Stimulated activated CD8-positive, alpha-beta memory T cell treated with anti-CD3 and anti-CD28 coated beads, Interleukin-4, amount 100 ng/mL, for 4 hours (primary cell): ENCODE measurements around the gene PPIG.
"Not testable (repeated sequence)": the region's sequence is repeated elsewhere in the genome, so short reads cannot be mapped to it uniquely, and the experiment has no call there.

Experiments used
- DNase-seq, 2 donors: peaks; one replicate each; pipeline ENCODE4 v3.0.0-alpha.2; 2020; ENCODE audit warnings: low read depth in 2 of 2, low spot score in 1 of 2

Gene PPIG

DNA sequence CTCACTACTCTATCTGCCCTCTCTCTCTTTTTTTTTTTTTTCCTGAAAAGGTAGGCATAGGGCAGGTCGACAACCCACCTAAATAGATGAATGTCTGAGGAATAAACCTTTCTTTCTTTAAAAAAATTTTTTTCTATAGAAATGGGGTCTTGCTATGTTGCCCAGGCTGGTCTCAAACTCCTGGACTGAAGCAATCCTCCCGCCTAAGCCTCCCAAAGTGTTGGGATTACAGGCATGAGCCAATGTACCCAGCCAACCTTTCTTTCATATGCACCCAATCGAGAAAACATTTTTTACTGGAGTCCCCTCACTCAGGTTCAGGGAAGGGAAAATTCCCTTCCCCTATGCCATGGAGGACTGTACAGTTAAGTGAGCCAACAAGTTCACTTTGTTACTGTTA lies 79.1 kb downstream of the PPIG start:
- no peak for DNase-seq

DNA sequence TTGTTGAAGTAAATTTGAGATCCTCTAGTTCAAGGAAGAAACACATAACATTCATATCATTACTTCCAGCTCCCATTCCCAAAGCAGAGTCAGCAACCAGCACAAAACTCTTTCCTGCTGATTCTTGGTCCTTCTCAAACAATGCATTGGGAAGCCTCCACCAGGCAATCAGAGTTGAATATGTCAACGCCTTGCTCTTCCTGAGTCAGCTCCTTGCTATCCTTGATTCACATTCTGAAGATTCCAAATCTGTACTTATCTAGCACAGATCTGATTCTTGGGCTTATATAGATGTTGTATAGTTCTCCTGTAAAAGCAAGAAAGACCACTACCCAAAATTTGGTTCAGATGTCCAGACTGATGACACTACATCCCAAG lies 80.4 kb downstream of the PPIG start:
- no peak for DNase-seq

DNA sequence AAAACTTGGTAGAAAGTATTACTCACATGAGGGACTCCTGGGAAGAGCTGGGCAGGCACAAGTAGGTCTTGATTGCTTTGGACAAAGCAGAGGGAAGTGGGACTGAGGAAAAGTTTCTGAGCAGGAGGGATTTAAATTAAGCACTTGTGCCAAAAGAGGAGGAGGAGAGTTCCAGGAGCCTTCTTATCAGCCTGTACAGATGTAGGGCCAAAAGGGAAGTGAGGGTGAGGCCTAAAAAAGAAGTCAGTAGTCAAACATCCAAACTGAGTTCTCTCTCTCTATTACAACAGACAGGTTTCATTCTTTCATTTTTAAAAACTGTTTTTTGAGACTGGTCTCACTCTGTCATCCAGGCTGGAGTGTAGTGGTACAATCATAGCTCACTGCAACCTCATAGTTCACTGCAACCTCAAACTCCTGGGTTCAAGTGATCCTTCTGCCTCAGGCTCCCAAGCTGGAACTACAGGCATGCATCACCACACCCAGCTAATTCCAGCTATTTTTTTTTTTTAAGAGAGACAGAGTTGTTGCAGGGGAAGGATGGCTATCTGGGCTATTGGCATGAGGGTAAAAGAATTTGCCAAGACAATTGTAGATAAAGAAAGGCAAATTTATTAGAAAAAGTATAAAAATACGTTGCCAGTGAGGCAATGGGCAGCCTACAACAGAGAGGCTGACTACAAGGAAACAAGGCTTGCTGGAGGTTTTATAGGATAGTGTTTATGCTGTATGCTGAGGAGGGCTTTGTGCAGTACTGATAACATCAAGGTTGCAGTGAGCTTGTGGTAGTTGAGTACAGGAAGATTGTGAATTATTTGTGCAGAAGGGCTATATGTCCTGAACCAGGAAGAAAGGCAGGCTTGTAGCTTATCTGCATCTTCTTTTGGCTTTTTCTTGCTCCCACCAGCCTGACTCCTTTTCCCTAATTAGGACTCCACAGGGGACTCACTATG lies 81.1 kb downstream of the PPIG start:
- DNase-seq, result no peak

DNA sequence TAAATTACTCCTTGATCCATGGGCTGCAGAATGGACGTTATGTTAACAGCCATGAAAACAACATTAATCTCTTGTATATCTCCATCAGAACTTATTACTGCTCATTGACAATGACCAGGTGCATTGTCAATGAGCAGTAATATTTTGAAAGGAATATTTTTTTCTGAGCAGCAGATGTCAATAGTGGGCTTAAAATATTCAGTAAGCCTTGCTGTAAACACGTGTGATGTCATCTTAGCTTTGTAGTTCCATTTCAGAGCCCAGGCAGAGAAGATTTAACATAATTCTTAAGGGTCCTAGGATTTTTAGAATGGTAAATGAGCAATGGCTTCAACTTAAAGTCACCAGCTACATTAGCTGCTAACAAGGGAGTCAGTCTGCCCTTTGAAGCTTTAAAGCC lies 83.4 kb downstream of the PPIG start:
- DNase-seq, result no peak

DNA sequence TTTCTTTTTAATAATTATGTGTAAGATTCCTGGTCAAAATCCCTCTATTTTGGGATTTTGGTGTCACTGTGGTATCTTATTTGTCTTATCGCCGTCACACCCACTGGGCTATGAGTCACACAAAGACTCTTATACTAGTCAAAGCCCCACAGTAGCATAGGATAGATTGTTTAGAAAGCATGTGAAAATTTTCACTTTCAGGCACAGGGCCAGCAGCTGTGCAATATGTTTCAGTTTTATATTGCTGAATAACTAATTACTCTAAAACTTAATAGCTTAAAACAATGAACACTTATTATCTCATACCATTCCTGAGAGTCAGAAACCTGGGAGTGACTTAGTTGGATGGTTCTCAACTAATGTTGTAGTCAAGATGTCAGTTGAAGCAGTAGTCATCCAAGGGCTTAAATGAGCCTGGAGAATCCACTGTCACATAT lies 86.1 kb downstream of the PPIG start:
- DNase-seq, result no peak

DNA sequence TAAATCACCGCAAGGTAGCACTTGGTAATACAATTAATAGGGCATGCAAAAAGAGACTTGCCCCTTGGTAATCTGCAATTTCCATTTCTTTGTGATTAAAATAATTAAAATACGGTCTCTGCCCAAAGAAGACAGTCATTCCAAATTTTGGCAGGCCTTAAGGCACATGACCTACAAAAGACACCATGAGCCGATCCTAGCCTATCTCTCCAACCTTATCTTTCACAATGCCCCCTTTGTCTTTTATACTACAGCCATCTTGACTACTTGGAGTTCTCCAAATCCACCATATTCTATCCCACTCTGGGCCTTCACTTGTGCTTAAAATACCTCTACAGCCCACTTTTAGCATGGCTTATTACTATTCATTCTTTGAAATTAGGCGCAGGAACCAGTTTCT lies 86.8 kb downstream of the PPIG start:
- no peak for DNase-seq

DNA sequence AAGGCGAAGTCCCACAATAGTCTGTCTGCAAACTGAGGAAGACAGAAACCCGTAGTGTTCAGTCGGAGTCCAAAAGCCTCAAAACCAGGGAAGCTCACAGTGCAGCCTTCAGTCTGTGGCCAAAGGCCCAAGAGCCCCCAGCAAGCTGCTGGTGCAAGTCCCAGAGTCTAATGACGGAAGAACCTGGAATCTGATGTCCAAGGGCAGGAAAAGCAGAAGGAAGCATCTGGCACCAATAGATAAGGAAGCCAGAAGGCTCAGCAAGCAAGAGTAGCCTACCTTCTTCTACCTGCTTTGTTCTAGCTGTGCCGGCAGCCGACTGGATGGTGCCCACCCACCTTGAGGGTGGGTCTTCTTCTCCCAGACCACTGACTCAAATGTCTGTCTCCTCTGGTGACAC lies 88.3 kb downstream of the PPIG start:
- DNase-seq, result no peak

DNA sequence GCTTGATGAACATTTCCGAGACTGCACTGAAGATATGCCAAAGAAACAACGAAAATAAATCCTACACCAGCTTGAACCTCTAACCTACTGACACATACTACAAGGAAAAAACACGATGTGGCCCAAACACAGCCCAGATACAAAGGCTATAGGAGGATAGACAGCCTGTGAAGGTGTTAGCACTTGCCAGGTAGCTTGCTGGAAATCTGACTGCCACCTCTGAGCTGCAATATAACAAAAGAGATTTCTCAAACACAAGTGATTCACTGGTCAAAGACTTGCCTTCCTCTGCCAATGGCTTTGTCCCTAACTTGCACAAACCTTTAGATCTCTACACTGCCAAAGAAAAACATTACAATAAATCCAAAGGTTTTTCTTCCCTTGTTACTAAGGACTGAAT lies 89.0 kb downstream of the PPIG start:
- no peak for DNase-seq

DNA sequence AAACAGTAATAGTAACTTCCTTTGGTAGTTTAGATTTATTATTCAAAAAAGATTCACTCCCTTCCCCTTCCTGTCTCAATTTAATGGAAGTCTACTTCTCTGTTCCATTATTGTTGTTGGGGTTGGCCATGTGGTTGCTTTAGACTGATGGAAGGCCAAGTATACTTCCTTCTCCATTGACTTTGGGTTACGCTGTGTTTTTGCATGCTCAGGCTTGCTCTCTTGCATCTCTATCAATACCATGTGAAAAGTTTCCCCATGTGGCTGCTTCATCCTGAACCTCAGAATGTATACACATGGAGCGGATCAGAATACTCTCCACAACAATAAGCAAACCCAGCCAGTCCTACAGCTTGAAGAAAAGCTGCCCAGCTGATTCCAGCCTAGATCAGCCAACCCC lies 89.8 kb downstream of the PPIG start:
- no peak for DNase-seq

DNA sequence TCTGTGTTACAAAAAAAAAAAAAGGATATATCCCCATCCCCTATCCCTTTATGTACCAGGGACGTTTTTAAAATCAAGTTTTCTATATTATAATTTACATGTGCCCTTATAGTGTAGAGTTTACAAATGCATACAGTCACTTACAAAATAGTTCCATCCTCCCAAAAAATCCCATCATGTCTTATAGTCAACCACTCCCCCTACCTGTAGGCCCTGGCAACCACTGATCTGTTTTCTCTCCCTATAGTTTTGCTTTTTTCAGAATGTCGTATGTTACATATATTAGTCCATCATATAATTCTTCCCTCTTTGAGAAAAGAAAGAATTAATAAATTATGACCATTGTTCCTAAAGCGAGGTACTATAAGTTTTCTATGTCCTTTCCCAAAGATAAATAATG lies 92.2 kb downstream of the PPIG start:
- no peak for DNase-seq

DNA sequence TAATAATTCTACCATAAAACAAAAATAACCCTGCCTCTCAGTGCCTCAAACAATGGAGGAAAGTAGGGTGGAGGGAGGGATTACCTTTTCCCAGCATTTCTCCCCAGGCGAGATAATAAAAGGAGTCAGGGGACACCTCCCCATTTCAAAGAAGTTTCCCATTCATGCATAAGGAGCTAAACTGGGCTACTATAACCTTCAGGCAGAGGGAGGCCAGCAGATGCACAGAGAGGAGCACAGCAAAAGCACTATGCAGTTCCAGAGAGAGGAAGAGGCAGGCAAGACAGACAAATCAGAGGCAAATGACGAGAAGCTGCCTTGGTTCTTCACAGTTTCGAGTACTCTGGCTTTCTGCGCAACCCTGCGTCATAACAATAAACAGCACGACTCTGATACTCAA lies 92.7 kb downstream of the PPIG start:
- DNase-seq, result no peak

DNA sequence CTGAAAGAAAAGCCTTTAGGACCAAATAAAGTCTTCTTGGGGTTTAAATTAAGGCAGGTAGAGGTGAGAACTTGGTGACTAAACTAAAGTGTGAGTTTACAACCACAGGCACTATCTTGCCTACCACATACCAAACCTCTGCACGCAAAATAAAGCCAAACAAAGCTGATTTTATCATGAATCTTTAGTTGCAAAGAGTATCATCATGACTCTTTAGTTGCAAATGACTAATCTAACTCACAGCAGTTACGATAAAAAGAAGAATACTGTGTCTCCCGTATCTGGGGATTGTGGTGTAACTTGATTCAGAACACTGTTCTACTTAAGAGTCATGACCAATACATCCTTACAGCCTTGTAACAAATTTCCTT lies 98.9 kb downstream of the PPIG start:
- DNase-seq, result no peak

DNA sequence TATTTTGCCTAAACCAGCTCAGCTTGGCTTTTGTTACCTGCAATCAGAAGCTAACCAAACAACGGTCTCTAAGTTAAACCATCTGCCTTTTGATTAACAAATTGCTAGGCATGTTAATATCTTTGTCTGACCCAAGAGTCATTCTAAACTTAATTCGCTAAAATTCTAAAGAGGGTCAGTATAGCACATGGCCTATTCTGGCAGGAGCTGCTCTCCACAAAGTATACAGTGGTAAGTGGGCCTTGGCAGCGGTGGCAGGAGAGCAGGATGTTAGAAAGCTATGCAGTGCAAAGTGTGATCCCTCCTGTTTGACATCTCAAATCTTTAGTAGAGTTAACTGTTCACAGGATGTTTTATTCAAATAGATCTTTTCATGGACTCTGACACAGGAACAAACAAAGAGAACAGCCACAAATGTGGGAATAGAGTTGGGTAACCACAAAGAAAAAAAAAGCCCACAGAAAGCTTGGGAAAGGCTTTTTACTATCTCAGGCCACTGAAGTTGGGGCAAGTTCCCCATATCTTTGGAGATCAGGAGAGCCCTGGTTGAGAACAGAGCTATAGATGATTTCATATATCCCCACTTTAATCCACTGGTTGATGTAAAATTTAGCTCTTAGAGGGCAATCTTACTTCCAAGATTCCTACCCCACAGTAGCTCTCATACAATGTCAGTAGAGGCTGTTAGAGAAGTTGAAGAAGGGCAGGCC lies 99.4 kb downstream of the PPIG start:
- DNase-seq, result no peak

DNA sequence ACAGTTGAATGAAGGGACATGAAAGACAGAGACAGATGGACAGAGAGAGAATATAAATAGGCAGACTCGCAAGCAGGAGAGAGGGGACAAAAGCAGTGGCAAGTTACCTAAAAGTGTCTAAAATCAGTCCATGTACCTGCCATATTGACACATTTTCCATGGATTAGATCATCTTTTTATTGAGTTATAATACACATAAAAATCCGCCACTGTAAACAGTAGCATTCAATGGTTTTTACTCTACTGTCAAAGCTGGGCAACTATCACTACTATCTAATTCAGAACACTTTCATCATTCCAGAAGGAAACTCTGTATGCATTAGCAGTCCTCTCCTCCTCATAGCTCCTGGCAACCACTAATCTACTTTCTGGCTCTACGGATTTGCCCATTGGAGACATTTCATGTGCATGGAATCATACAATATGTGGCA lies 100.0 kb downstream of the PPIG start:
- no peak for DNase-seq

DNA sequence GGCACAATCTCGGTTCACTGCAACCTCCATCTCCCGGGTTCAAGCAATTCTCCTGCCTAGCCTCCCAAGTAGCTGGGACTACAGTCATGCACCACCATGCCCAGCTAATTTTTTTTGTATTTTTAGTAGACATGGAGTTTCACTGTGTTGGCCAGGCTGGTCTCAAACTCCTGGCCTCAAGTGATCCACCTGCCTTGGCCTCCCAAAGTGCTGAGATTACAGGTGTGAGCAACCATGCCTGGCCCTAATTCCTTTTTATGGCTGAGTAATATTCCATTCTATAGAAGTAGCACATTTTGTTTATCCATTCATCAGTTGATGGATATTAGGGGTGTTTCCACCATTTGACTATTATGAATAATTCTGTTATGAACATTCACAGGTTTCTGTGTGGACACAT lies 100.6 kb downstream of the PPIG start:
- DNase-seq, result not testable (repeated sequence)

DNA sequence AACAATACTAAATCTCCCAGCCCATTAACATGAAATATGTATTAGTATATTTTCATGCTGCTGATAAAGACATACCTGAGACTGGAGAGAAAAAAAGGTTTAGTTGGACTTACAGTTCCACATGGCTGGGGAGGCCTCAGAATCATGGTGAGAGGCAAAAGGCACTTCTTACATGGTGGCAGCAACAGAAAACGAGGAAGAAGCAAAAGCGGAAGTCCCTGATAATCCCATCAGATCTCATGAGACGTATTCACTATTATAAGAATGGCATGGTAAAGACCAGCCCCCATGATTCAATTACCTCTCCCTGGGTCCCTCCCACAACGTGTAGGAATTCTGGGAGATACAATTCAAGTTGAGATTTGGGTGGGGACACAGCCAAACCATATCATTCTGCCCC lies 102.7 kb downstream of the PPIG start:
- not testable (repeated sequence) for DNase-seq

DNA sequence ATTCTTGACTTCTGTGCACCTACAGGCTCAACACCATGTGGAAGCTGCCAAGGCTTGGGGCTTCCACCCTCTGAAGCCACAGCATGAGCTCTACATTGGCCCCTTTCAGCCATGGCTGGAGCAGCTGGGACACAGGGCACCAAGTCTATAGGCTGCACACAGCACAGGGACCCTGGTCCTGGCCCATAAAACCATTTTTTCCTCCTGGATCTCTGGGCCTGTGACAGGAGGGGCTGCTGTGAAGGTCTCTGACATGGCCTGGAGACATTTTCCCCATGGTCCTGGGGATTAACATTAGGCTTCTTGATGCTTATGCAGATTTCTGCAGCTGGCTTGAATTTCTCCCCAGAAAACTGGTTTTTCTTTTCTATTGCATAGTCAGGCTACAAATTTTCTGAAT lies 103.8 kb downstream of the PPIG start:
- not testable (repeated sequence) for DNase-seq

DNA sequence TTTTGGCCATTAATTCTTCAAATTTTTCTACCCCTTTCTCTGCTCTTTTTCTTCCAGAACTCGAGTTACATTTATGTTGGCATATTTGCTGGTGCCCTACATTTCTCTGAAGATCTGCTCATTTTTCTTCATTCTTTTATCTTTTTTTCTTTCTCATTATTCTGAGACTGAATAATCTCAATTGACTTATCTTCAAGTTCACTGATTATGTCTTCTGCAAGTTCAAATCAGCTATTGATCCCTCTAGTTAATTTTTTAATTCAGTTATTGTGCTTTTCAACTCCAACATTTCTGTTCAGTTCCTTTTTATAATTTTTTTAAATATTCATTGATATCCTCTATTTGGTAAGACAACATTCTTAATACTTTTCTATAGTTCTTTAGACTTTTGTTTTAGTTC lies 106.8 kb downstream of the PPIG start:
- no peak for DNase-seq
